Activated CD8-positive, alpha-beta memory T cell treated with anti-CD3 and anti-CD28 coated beads, Interleukin-2, amount 10 ng/mL, durations not matched to agents 7 days and 5 days (primary cell): ENCODE measurements around the gene FLT1. TPM values are rescaled to one million over a fixed set of nuclear protein-coding genes. Genes with fewer than 3 reads are reported as not detected.

ENCODE experiments used
- ATAC-seq: fragments of 150-1000 bp; cut with Tn5 transposase; one replicate; pipeline ENCODE4 v1.10.0; 2021; ENCODE audit warnings: moderate library complexity
- CTCF ChIA-PET: fragments of 350-600 bp; sonication (Branson Sonifier 250); formaldehyde crosslinking; loops from one replicate; lab custom pipeline; 2021; ENCODE audit warnings: antibody characterized with exemption; lab: Charles Lee
- DNase-seq: peaks from one replicate; pipeline ENCODE4 v3.0.0-alpha.2; 2020
- H3K27ac Mint-ChIP-seq: one replicate; pipeline ENCODE4 v1.8.0; 2021; ENCODE audit warnings: mild to moderate bottlenecking, mixed read lengths
- H3K27me3 Mint-ChIP-seq: one replicate; pipeline ENCODE4 v1.8.0; 2021; ENCODE audit warnings: mixed read lengths
- H3K36me3 Mint-ChIP-seq: one replicate; pipeline ENCODE4 v1.8.0; 2021; ENCODE audit warnings: mild to moderate bottlenecking, mixed read lengths
- H3K4me1 Mint-ChIP-seq: one replicate; pipeline ENCODE4 v1.8.0; 2021; ENCODE audit warnings: mixed read lengths
- H3K4me3 Mint-ChIP-seq: one replicate; pipeline ENCODE4 v1.8.0; 2021; ENCODE audit warnings: mild to moderate bottlenecking, moderate library complexity, mixed read lengths
- H3K9me3 Mint-ChIP-seq: one replicate; pipeline ENCODE4 v1.8.0; 2022; ENCODE audit warnings: low read depth, mixed read lengths
- total RNA-seq, 2 experiments: library from RNA; stranded (reverse); gene quantifications; one replicate each; pipeline ENCODE4 v1.2.3, GENCODE V29; 2021

The FLT1 gene
- total RNA-seq, 2 experiments from 2014 or later: 0.44 to 1.4 TPM

DNA sequence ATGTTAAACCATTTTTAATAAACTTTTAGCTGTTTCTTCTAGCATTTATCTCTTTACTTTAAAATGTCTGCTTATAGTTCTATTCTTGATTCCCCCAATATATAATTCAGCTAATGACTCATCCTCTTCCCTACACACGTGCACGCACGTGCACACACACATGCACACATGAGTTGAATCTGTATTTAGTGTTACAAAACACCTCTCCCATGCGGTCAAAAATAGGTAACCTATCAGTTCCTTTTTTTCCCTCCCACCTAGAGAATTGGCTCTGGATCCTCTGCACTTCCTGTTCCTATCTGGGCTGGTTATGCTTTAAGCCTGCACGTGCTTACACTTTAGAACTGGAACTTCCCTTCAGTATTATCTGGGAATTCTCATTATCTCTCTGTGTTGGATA, 212.5 kb downstream of the FLT1 start:
- Mint-ChIP-seq H3K4me1 (peaks cover 13% of the 10 kb centered on the region), H3K36me3 (peaks cover 44% of the 10 kb centered on the region), H3K27me3 (no peaks in the 10 kb centered on the region), H3K27ac (no peak overlapping the region), H3K9me3 (no peaks in the 10 kb centered on the region), H3K4me3 (no peak overlapping the region)
- CTCF ChIA-PET: no interaction called here
- no peak for DNase-seq
- no peak for ATAC-seq

- no peak for ATAC-seq
- no peak overlapping the region for H3K4me3 Mint-ChIP-seq
- no peak overlapping the region for H3K27ac Mint-ChIP-seq
- peaks cover 6% of the 10 kb centered on the region for H3K4me1 Mint-ChIP-seq
- H3K9me3 Mint-ChIP-seq: no peaks in the 10 kb centered on the region
- CTCF ChIA-PET: no interaction called here
- no peak for DNase-seq
- H3K27me3 Mint-ChIP-seq: no peaks in the 10 kb centered on the region
- peaks cover 39% of the 10 kb centered on the region for H3K36me3 Mint-ChIP-seq
These were observed 221.0 kb downstream of the FLT1 start for GRCh38 chr13:28273919-28274318.

DNA sequence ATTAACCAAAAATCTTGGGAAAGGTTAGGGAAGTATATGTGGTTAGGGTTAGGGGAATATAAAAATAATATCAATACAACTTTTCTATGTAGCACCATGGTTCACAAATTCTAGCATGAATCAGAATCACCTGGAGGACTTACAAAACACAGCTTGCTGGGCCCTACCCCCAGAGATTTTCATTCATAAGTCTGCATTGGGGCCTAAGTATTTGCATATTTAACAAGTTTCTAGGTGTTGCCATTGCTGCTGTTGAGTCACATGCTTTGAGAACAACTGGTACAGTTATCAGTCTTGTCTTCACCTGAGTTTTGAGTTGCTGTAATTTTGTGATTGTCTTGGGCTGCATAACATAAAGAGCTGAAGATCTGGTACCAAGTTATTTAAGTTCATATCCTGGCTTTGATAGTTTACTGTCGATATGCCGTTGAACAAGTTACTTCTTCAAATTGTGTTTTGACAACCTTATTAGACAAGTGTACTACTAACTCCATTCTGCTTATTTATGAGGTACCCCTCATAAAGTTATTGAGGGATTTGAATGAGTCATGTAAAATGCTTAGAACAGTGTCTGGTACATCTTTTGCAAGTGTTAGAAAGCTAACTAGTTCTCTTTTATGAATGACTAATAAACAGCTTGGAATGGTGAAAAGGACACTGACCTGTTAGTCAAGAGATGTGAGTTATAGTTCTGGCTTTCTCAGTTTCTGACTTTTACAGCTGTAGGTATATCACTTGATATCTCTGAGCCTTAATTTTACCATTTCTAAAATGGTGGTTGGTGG, 223.7 kb downstream of the FLT1 start:
- ATAC-seq: no peak
- Mint-ChIP-seq H3K27ac (no peak overlapping the region), H3K9me3 (peaks cover 4% of the 10 kb centered on the region), H3K4me3 (no peak overlapping the region), H3K36me3 (peaks cover 54% of the 10 kb centered on the region), H3K4me1 (peaks cover 15% of the 10 kb centered on the region), H3K27me3 (peaks cover 2% of the 10 kb centered on the region)
- CTCF ChIA-PET: no interaction called here
- DNase-seq: no peak

DNA sequence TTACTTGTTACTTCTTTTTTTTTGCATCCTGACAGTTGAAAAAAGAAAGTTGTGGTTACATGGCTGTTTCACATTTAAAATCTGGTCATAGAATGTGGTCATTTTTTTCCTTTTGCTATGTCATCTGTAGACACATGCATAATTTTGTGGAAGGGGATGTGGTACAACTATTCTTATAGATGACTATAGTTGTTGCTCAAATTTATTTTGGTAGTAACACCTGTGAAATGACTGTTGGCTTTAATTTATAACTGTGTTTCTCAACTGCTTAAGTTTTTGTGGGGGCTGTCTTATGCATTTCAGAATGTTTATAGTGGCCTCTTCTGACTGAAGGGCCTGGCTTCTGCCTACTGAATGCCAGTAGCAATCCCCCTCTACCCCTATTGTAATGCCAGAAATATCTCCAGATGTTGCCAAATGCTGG, 226.1 kb downstream of the FLT1 start:
- Mint-ChIP-seq H3K27ac (peak overlapping the region; percentile 54), H3K4me1 (peaks cover 15% of the 10 kb centered on the region), H3K4me3 (no peak overlapping the region), H3K27me3 (peaks cover 2% of the 10 kb centered on the region), H3K9me3 (peaks cover 5% of the 10 kb centered on the region), H3K36me3 (peaks cover 49% of the 10 kb centered on the region)
- ATAC-seq: peak; percentile 98
- CTCF ChIA-PET: no interaction called here
- DNase-seq: no peak

DNA sequence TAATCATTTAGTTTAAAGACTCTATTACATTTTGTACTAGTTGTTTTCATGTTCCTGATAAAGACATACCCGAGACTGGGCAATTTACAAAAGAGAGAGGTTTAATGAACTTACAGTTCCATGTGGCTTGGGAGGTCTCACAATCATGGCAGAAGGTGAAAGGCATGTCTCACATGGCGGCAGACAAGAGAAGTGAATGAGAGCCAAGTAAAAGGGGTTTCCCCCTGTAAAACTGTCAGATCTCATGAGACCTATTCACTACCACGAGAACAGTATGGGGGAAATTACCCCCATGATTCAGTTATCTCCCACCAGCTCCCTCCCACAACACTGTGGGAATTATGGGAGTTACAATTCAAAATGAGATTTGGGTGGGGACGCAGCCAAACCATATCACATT, 227.4 kb downstream of the FLT1 start:
- Mint-ChIP-seq H3K4me3 (no peak overlapping the region), H3K9me3 (peaks cover 9% of the 10 kb centered on the region), H3K36me3 (peaks cover 59% of the 10 kb centered on the region), H3K4me1 (peaks cover 15% of the 10 kb centered on the region), H3K27ac (no peak overlapping the region), H3K27me3 (peaks cover 2% of the 10 kb centered on the region)
- CTCF ChIA-PET: no interaction called here
- no peak for DNase-seq
- ATAC-seq: no peak

GRCh38 chr13:28258417-28258816, 236.5 kb downstream of the FLT1 start:
- Mint-ChIP-seq H3K27ac (no peak overlapping the region), H3K36me3 (peaks cover 36% of the 10 kb centered on the region), H3K4me1 (no peaks in the 10 kb centered on the region), H3K27me3 (no peaks in the 10 kb centered on the region), H3K9me3 (peaks cover 3% of the 10 kb centered on the region), H3K4me3 (no peak overlapping the region)
- CTCF ChIA-PET: no interaction called here
- DNase-seq (no peak), ATAC-seq (no peak)

DNA sequence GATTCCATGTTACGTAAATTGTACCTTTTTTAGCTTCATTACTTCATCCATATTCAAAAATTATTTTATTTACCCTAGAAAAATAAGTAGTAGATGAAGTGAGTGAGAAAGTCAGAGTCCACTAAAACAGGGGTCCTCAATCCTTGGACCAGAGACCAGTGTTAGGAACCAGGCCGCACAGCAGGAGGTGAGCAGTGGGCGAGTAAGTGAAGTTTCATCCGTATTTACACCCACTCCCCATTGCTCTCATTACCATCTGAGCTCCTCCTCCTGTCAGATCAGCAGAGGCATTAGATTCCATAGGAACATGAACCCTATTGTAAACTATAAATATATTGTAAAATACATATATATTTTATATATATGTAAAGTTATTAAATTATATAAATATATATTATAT, 237.6 kb downstream of the FLT1 start:
- peaks cover 28% of the 10 kb centered on the region for H3K36me3 Mint-ChIP-seq
- H3K4me1 Mint-ChIP-seq: no peaks in the 10 kb centered on the region
- no peaks in the 10 kb centered on the region for H3K27me3 Mint-ChIP-seq
- DNase-seq (no peak), ATAC-seq (no peak)
- H3K4me3 Mint-ChIP-seq: no peak overlapping the region
- CTCF ChIA-PET: no interaction called here
- no peak overlapping the region for H3K27ac Mint-ChIP-seq
- no peaks in the 10 kb centered on the region for H3K9me3 Mint-ChIP-seq

DNA sequence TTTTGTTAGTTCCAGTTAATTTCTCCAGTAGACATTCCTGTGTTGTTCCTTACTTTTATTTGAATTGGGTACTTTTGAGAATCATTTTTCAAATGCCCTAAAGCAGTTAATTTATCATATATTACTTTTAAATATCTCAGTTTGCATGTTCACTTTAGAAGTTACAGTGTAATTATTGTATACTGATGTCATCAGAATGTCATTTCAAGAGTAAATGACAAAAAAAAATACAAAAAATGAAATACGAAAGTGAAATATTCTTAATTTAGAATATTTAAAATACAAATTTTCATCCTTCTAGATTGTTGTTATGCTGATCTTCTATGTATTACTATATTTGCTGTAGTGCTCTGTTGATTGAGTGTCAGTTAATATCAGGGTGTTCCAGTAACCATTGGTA, 242.4 kb downstream of the FLT1 start:
- Mint-ChIP-seq H3K36me3 (peaks cover 42% of the 10 kb centered on the region), H3K4me1 (peaks cover 17% of the 10 kb centered on the region), H3K9me3 (no peaks in the 10 kb centered on the region), H3K4me3 (no peak overlapping the region), H3K27ac (no peak overlapping the region), H3K27me3 (no peaks in the 10 kb centered on the region)
- CTCF ChIA-PET: no interaction called here
- no peak for ATAC-seq
- DNase-seq: no peak

GRCh38 chr13:28251466-28251865, 243.5 kb downstream of the FLT1 start:
- CTCF ChIA-PET: no interaction called here
- Mint-ChIP-seq H3K27ac (no peak overlapping the region), H3K4me3 (no peak overlapping the region), H3K27me3 (no peaks in the 10 kb centered on the region), H3K4me1 (peaks cover 17% of the 10 kb centered on the region), H3K36me3 (peaks cover 47% of the 10 kb centered on the region), H3K9me3 (peaks cover 2% of the 10 kb centered on the region)
- DNase-seq (no peak), ATAC-seq (no peak)

DNA sequence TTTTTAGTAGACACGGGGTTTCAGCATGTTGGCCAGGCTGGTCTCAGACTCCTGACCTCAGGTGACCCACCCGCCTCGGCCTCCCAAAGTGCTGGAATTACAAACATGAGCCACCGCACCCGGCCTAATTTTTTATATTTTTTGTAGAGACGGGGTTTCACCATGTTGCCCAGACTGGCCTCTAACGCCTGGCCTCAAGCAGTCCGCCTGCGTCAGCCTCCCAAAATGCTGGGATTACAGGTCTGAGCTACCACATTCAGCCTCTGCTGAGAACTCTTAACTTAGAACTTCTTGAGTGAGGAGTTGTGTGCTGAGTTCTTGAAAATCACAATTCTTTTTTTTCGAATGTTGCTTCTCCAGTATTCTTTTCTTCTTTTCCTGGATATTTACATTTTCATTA, 244.4 kb downstream of the FLT1 start:
- Mint-ChIP-seq H3K4me1 (peaks cover 17% of the 10 kb centered on the region), H3K27ac (no peak overlapping the region), H3K9me3 (peaks cover 2% of the 10 kb centered on the region), H3K4me3 (no peak overlapping the region), H3K36me3 (peaks cover 45% of the 10 kb centered on the region), H3K27me3 (no peaks in the 10 kb centered on the region)
- CTCF ChIA-PET: no interaction called here
- ATAC-seq (no peak), DNase-seq (no peak)

Other genes starting within 250 kb of the FLT1 start
- gene POMP, start 164.0 kb upstream of the FLT1 start, total RNA-seq: 10 to 100 TPM; 66.2 to 93.1 TPM
- 1 to 10 TPM; 6.3 to 8.3 TPM for gene SLC46A3, start 223.8 kb upstream of the FLT1 start, total RNA-seq